HEK293 (cell line): ENCODE measurements around the gene PBRM1.

Source experiments
- ZFP37 ChIP-seq: fragments of 450-650 bp; formaldehyde crosslinking; IDR thresholded peaks from 2 replicates; pipeline ENCODE4 v1.5.1; 2016; ENCODE audit warnings: missing biosample characterization, missing genetic modification characterization
- ZNF175 ChIP-seq: fragments of 450-650 bp; formaldehyde crosslinking; IDR thresholded peaks from 2 replicates; pipeline ENCODE4 v1.5.1; 2016; ENCODE audit warnings: missing biosample characterization, missing genetic modification characterization
- ZNF423 ChIP-seq: fragments of 450-650 bp; formaldehyde crosslinking; IDR thresholded peaks from 2 replicates; pipeline ENCODE4 v1.5.1; 2016; ENCODE audit warnings: missing biosample characterization, missing genetic modification characterization
- ZNF670 ChIP-seq: fragments of 450-650 bp; formaldehyde crosslinking; IDR thresholded peaks from 2 replicates; pipeline ENCODE4 v1.5.1; 2016; ENCODE audit warnings: missing biosample characterization, missing genetic modification characterization, low read depth
- ZNF792 ChIP-seq: fragments of 450-650 bp; formaldehyde crosslinking; IDR thresholded peaks from 2 replicates; pipeline ENCODE4 v1.5.1; 2016; ENCODE audit warnings: missing biosample characterization, missing genetic modification characterization
- TF ChIP-seq, protein P1 (sequence below): fragments of 450-650 bp; formaldehyde crosslinking; IDR thresholded peaks from 2 replicates; pipeline ENCODE4 v1.5.1; 2016; ENCODE audit warnings: missing biosample characterization, missing genetic modification characterization
- TF ChIP-seq, protein P2 (sequence below): fragments of 450-650 bp; formaldehyde crosslinking; IDR thresholded peaks from 2 replicates; pipeline ENCODE4 v1.5.1; 2017; ENCODE audit warnings: missing biosample characterization, missing genetic modification characterization
- TF ChIP-seq, protein P3 (sequence below): fragments of 450-650 bp; formaldehyde crosslinking; IDR thresholded peaks from 2 replicates; pipeline ENCODE4 v1.5.1; 2016; ENCODE audit warnings: missing biosample characterization, missing genetic modification characterization

DNA sequence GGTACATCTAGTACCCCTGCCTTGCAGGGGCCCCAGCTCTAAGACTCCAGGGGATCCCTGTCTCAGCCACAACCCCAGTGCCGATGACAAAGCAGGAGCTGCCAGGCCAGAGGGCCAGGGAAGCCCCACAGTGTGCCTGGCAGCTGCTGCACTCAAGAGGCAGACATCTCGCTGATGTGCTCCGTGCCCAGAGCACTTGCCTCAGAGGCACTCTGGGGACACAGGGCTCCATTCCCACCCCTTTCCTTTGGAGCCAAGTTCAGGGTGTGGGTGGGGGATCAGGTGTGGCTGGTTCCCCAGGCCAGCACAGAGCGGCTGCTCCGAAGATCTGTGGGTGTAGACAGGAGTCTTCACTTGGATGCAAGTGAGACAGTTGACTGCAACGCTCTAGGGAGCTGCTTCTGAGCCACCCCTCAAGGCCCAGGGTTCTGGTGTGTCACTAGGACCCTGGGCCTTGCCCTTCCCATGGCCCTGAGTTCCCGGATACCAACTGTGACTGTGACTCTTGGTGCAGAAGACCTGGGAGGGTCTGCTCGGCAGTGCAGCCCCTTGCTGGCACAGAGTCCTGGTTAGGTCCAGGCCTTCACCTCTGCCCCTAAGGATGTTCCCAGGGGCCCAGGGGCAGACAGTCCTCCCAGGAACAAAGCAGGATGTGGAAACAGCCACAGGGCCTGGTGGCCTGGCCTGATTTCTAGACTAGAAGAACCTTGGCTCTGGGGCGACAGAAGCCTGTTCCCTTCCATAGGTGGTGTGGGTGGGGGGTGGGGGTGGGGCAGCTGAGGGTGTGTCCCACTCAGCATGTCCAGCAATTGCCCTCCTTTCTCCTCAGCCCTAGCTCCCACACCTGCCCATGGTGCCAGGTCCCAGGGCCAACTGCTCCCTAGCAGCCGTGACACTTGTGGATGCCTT lies 154.5 kb downstream of the PBRM1 start:
- TF ChIP-seq ZNF423 (tag by site-specific recombination) (no peak), ZFP37 (tag by site-specific recombination) (no peak), ZNF175 (tag by site-specific recombination) (no peak), ZNF670 (no peak), ZNF792 (tag by site-specific recombination) (no peak)
- TF ChIP-seq, protein P1, sequence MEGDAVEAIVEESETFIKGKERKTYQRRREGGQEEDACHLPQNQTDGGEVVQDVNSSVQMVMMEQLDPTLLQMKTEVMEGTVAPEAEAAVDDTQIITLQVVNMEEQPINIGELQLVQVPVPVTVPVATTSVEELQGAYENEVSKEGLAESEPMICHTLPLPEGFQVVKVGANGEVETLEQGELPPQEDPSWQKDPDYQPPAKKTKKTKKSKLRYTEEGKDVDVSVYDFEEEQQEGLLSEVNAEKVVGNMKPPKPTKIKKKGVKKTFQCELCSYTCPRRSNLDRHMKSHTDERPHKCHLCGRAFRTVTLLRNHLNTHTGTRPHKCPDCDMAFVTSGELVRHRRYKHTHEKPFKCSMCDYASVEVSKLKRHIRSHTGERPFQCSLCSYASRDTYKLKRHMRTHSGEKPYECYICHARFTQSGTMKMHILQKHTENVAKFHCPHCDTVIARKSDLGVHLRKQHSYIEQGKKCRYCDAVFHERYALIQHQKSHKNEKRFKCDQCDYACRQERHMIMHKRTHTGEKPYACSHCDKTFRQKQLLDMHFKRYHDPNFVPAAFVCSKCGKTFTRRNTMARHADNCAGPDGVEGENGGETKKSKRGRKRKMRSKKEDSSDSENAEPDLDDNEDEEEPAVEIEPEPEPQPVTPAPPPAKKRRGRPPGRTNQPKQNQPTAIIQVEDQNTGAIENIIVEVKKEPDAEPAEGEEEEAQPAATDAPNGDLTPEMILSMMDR (tag by site-specific recombination), result no peak
- TF ChIP-seq, protein P2, sequence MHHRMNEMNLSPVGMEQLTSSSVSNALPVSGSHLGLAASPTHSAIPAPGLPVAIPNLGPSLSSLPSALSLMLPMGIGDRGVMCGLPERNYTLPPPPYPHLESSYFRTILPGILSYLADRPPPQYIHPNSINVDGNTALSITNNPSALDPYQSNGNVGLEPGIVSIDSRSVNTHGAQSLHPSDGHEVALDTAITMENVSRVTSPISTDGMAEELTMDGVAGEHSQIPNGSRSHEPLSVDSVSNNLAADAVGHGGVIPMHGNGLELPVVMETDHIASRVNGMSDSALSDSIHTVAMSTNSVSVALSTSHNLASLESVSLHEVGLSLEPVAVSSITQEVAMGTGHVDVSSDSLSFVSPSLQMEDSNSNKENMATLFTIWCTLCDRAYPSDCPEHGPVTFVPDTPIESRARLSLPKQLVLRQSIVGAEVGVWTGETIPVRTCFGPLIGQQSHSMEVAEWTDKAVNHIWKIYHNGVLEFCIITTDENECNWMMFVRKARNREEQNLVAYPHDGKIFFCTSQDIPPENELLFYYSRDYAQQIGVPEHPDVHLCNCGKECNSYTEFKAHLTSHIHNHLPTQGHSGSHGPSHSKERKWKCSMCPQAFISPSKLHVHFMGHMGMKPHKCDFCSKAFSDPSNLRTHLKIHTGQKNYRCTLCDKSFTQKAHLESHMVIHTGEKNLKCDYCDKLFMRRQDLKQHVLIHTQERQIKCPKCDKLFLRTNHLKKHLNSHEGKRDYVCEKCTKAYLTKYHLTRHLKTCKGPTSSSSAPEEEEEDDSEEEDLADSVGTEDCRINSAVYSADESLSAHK (tag by site-specific recombination), result no peak
- TF ChIP-seq, protein P3, sequence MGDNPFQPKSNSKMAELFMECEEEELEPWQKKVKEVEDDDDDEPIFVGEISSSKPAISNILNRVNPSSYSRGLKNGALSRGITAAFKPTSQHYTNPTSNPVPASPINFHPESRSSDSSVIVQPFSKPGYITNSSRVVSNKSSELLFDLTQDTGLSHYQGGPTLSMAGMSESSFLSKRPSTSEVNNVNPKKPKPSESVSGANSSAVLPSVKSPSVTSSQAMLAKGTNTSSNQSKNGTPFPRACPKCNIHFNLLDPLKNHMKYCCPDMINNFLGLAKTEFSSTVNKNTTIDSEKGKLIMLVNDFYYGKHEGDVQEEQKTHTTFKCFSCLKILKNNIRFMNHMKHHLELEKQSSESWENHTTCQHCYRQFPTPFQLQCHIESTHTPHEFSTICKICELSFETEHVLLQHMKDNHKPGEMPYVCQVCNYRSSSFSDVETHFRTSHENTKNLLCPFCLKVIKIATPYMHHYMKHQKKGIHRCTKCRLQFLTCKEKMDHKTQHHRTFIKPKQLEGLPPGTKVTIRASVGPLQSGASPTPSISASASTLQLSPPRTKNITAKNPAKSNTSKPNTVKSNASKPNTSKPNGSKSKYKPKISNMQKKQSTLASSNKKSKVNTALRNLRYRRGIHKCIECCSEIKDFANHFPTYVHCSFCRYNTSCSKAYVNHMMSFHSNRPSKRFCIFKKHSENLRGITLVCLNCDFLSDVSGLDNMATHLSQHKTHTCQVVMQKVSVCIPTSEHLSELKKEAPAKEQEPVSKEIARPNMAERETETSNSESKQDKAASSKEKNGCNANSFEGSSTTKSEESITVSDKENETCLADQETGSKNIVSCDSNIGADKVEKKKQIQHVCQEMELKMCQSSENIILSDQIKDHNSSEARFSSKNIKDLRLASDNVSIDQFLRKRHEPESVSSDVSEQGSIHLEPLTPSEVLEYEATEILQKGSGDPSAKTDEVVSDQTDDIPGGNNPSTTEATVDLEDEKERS, result no peak
